Measurements from ENCODE around the gene PDE6B. TPM values are rescaled to one million over a fixed set of nuclear protein-coding genes. Genes with fewer than 3 reads are reported as not detected.

The PDE6B gene
- total and polyA plus RNA-seq, 2 experiments from 2014 or later = 3.4 to 5.0 TPM

DNA sequence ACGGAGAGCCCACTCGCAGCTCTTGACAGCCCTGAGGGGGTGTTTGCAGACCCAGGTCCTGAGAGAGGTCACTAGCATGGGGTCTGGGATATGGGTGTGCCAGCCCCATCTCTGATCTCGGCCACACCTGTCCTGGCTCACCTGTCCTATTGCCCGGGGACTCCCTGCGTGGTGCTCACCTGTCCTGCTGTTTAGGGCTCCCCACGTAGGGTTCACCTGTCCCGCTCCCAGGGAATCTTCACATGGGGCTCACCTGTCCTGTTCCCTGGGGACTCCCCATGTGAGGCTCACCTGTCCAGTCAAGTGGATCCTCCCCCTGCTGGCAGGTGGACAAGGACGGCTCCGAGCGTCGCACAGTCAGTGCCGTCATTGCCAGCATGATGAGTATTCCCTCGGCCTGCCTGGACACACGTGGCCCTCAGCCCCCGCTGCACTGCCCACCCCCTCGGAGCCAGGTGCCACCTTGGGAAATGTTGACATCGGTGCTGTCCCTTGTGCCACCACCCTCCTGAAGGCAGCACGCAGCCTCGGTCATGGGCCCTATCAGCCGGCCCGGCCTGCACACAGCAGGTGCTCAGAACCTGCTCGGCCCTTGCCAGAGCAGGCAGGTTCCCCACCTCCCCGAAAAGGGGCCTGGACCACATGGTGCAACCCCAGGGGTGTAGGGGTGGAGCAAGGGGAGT lies 57.3 kb downstream of the PDE6B start:
- H3K4me3 Mint-ChIP-seq = no peak overlapping the region
- no peak for ATAC-seq
- Histone ChIP-seq H3K36me3 (ENCODE audit: insufficient read depth) (no peaks in the 10 kb centered on the region), H3K9me2 (ENCODE audit: insufficient read depth) (no peaks in the 10 kb centered on the region), H3F3A (replicated peaks; ENCODE audit: low read depth) (peaks cover 7% of the 10 kb centered on the region; the same call in 1 of the 2 replicates), H3K79me2 (replicated peaks; ENCODE audit: insufficient read depth) (no peaks in the 10 kb centered on the region), H3K27ac (ENCODE audit: low read depth) (no peak overlapping the region), H3K4me2 (no peak overlapping the region), H3K4me3 (no peak overlapping the region), H2AFZ (no peak overlapping the region), H3K4me1 (ENCODE audit: insufficient read depth) (no peaks in the 10 kb centered on the region), H4K20me1 (replicated peaks; ENCODE audit: insufficient read depth) (no peaks in the 10 kb centered on the region), H3K27me3 (ENCODE audit: insufficient read depth) (no peaks in the 10 kb centered on the region)
- TF ChIP-seq CREB1 (CRISPR knock-in tag; IDR thresholded peaks at IDR 0.05; ENCODE audit: low read depth) (no peak), POLR2AphosphoS5 (IDR thresholded peaks at IDR 0.05; ENCODE audit: low read depth) (no peak), NANOG (IDR thresholded peaks at IDR 0.05; ENCODE audit: borderline replicate concordance) (no peak), ZNF331 (CRISPR knock-in tag; IDR thresholded peaks at IDR 0.05; ENCODE audit: low read depth) (no peak), EZH2 (IDR thresholded peaks at IDR 0.05; ENCODE audit: low read depth, unreplicated experiment) (no peak), ZNF114 (CRISPR knock-in tag; IDR thresholded peaks at IDR 0.05) (no peak), STAT1 (IDR thresholded peaks at IDR 0.05; ENCODE audit: unreplicated experiment) (no peak), JUNB (IDR thresholded peaks at IDR 0.05; ENCODE audit: unreplicated experiment) (no peak)
- TF ChIP-seq, protein P1, sequence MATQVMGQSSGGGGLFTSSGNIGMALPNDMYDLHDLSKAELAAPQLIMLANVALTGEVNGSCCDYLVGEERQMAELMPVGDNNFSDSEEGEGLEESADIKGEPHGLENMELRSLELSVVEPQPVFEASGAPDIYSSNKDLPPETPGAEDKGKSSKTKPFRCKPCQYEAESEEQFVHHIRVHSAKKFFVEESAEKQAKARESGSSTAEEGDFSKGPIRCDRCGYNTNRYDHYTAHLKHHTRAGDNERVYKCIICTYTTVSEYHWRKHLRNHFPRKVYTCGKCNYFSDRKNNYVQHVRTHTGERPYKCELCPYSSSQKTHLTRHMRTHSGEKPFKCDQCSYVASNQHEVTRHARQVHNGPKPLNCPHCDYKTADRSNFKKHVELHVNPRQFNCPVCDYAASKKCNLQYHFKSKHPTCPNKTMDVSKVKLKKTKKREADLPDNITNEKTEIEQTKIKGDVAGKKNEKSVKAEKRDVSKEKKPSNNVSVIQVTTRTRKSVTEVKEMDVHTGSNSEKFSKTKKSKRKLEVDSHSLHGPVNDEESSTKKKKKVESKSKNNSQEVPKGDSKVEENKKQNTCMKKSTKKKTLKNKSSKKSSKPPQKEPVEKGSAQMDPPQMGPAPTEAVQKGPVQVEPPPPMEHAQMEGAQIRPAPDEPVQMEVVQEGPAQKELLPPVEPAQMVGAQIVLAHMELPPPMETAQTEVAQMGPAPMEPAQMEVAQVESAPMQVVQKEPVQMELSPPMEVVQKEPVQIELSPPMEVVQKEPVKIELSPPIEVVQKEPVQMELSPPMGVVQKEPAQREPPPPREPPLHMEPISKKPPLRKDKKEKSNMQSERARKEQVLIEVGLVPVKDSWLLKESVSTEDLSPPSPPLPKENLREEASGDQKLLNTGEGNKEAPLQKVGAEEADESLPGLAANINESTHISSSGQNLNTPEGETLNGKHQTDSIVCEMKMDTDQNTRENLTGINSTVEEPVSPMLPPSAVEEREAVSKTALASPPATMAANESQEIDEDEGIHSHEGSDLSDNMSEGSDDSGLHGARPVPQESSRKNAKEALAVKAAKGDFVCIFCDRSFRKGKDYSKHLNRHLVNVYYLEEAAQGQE (IDR thresholded peaks at IDR 0.05; ENCODE audit: unreplicated experiment) = no peak
- TF ChIP-seq, protein P2, sequence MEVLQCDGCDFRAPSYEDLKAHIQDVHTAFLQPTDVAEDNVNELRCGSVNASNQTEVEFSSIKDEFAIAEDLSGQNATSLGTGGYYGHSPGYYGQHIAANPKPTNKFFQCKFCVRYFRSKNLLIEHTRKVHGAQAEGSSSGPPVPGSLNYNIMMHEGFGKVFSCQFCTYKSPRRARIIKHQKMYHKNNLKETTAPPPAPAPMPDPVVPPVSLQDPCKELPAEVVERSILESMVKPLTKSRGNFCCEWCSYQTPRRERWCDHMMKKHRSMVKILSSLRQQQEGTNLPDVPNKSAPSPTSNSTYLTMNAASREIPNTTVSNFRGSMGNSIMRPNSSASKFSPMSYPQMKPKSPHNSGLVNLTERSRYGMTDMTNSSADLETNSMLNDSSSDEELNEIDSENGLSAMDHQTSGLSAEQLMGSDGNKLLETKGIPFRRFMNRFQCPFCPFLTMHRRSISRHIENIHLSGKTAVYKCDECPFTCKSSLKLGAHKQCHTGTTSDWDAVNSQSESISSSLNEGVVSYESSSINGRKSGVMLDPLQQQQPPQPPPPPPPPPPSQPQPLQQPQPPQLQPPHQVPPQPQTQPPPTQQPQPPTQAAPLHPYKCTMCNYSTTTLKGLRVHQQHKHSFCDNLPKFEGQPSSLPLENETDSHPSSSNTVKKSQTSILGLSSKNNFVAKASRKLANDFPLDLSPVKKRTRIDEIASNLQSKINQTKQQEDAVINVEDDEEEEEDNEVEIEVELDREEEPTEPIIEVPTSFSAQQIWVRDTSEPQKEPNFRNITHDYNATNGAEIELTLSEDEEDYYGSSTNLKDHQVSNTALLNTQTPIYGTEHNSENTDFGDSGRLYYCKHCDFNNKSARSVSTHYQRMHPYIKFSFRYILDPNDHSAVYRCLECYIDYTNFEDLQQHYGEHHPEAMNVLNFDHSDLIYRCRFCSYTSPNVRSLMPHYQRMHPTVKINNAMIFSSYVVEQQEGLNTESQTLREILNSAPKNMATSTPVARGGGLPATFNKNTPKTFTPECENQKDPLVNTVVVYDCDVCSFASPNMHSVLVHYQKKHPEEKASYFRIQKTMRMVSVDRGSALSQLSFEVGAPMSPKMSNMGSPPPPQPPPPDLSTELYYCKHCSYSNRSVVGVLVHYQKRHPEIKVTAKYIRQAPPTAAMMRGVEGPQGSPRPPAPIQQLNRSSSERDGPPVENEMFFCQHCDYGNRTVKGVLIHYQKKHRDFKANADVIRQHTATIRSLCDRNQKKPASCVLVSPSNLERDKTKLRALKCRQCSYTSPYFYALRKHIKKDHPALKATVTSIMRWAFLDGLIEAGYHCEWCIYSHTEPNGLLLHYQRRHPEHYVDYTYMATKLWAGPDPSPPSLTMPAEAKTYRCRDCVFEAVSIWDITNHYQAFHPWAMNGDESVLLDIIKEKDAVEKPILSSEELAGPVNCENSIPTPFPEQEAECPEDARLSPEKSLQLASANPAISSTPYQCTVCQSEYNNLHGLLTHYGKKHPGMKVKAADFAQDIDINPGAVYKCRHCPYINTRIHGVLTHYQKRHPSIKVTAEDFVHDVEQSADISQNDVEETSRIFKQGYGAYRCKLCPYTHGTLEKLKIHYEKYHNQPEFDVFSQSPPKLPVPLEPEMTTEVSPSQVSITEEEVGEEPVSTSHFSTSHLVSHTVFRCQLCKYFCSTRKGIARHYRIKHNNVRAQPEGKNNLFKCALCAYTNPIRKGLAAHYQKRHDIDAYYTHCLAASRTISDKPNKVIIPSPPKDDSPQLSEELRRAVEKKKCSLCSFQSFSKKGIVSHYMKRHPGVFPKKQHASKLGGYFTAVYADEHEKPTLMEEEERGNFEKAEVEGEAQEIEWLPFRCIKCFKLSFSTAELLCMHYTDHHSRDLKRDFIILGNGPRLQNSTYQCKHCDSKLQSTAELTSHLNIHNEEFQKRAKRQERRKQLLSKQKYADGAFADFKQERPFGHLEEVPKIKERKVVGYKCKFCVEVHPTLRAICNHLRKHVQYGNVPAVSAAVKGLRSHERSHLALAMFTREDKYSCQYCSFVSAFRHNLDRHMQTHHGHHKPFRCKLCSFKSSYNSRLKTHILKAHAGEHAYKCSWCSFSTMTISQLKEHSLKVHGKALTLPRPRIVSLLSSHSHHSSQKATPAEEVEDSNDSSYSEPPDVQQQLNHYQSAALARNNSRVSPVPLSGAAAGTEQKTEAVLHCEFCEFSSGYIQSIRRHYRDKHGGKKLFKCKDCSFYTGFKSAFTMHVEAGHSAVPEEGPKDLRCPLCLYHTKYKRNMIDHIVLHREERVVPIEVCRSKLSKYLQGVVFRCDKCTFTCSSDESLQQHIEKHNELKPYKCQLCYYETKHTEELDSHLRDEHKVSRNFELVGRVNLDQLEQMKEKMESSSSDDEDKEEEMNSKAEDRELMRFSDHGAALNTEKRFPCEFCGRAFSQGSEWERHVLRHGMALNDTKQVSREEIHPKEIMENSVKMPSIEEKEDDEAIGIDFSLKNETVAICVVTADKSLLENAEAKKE (CRISPR knock-in tag; IDR thresholded peaks at IDR 0.05) = no peak
- H3K27ac Mint-ChIP-seq = no peak overlapping the region
- no peak for DNase-seq (ENCODE audit: low spot score)
- peaks cover 9% of the 10 kb centered on the region for H3K4me1 Mint-ChIP-seq
- no peaks in the 10 kb centered on the region; the same call in 2 of the 3 replicates for H3K36me3 Mint-ChIP-seq (ENCODE audit: low read depth)
- H3K27me3 Mint-ChIP-seq (ENCODE audit: insufficient read depth, low read depth, poor library complexity) = peaks cover 16% of the 10 kb centered on the region
- H3K9me3 Mint-ChIP-seq = peaks cover 3% of the 10 kb centered on the region; the same call in 2 of the 3 replicates

Measured in GM23338 (cell line).